GM19025 (cell line): Measurements from ENCODE around the gene NOC4L.

Experiments used
- ATAC-seq: cut with Tn5 transposase; IDR thresholded peaks from one replicate; pipeline ENCODE4 v1.9.1; 2021; ENCODE audit warnings: mild to moderate bottlenecking, low read depth, moderate library complexity; ENCODE audit not compliant: unreplicated experiment

NOC4L gene

GRCh38 chr12:132154941-132155770 is 10.9 kb downstream of the NOC4L start:
- ATAC-seq: no peak

- no peak for ATAC-seq
Observed at GRCh38 chr12:132155771-132156572, 11.7 kb downstream of the NOC4L start.

GRCh38 chr12:132156573-132157325 is 12.5 kb downstream of the NOC4L start:
- ATAC-seq: no peak

- no peak for ATAC-seq
Observed at GRCh38 chr12:132157733-132158409, 13.6 kb downstream of the NOC4L start.

GRCh38 chr12:132158677-132159554 is 14.7 kb downstream of the NOC4L start:
- no peak for ATAC-seq

GRCh38 chr12:132159555-132160003 is 15.3 kb downstream of the NOC4L start:
- no peak for ATAC-seq

GRCh38 chr12:132160016-132160415 is 15.8 kb downstream of the NOC4L start:
- no peak for ATAC-seq

- ATAC-seq: no peak
Observed at GRCh38 chr12:132160601-132161035, 16.4 kb downstream of the NOC4L start.

GRCh38 chr12:132161036-132161781 is 17.0 kb downstream of the NOC4L start:
- no peak for ATAC-seq

GRCh38 chr12:132161796-132162507 is 17.7 kb downstream of the NOC4L start:
- no peak for ATAC-seq

GRCh38 chr12:132162508-132163031 is 18.3 kb downstream of the NOC4L start:
- ATAC-seq: no peak

- ATAC-seq: no peak
Observed at GRCh38 chr12:132163041-132163910, 19.0 kb downstream of the NOC4L start.

- ATAC-seq: no peak
Observed at GRCh38 chr12:132163911-132164288, 19.6 kb downstream of the NOC4L start.

GRCh38 chr12:132164426-132164825 is 20.2 kb downstream of the NOC4L start:
- no peak for ATAC-seq

- ATAC-seq: no peak
Observed at GRCh38 chr12:132165584-132165983, 21.3 kb downstream of the NOC4L start.

- no peak for ATAC-seq
Observed at GRCh38 chr12:132166093-132166492, 21.8 kb downstream of the NOC4L start.
